GM19438 (cell line): ENCODE data around the gene DNAJB5.
"Not testable (repeated sequence)": the region's sequence is repeated elsewhere in the genome, so short reads cannot be mapped to it uniquely, and the experiment has no call there.

ENCODE experiments used
- ATAC-seq: cut with Tn5 transposase; IDR thresholded peaks from one replicate; pipeline ENCODE4 v1.9.1; 2021; ENCODE audit warnings: low read depth; ENCODE audit not compliant: unreplicated experiment

DNAJB5 gene

DNA sequence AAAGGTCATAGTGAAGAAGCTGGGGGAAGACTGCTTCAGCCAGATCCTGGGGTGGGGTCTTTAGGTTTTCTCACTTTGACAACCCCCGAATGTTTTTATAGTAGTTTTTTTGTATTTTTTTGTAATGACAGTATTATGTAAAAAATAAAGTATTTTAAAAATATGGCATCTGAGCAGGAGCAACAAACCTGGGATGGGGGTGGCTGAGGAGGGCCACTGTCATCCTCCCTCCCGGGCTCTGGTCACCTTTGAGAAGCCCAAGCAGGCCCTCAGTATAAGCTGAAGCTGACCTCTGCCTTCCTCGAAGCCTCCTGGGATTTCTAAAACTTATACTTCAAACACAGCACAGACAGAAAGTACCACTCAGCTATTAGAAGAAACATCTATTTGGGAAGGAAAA is 8.7 kb downstream of the DNAJB5 start:
- no peak for ATAC-seq

DNA sequence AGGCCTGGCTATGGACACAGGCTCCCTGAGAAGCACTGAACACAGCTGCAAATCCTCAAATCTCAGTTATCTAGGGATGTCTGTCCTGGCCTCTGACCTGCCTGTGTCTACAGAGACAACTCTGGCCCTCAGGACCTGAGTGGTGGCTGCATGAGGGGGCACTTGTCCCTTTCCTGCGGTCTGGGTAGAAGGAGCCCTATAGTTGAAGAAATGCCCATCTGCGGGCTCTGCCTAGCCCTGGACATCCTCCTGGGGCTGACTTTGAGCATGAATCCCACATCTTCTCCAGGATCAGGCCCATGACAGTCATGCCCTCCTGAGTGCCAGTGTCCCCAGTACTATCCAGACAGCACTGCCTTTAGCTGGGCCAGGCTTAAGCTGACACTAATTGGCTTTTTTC is 10.0 kb downstream of the DNAJB5 start:
- ATAC-seq = no peak

DNA sequence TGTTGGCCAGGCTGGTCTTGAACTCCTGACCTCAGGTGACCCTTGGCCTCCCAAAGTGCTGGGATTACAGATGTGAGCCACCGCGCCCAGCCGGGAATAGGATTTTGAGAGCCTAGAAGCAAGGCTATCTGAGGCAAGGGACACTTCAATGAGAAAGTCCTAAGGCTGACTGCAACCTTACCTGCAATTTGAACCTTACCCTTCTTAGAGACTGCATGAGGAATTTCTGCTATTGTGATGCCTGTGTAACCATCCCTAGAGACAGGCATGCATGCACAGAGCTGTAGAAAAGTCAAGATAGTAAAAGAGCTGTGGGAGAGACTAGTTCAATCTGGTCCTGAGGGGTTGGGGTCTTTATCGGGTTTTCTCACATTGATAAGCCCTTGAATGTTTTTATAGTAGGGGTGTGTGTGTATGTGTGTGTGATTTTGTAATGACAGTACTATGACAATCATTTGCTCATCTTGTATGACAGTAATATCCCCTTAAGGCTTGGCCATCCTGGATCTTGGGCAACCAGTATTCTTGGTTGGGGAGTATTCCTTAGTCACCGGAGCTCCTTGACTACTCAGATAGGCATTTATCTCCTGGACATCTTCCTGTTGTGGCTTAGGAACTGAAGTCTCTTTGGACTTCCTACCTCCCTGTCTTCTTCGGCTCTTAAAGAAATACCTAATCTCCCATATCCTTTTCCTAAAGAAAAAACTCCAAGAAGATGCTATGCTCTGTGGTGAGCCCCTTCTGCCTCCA is 11.2 kb downstream of the DNAJB5 start:
- ATAC-seq = no peak

DNA sequence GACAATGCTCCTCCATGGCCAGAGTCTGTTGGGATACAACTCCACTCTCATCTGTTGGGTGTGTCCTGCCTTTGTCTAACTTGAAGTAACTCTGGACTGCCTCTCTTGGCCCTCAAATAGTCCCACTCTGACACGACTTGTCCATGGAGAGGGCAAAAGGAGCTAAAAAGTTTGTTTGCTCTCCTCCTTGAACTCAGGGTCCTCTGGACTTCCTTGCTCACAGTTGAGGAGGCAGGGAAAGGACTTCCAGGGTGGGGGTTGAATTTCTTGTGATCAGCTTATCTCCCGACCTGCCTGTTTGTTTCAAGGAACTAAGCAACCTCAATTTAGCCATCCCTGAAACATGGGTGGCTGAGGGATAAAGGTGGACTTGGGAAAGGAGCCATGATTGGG is 11.7 kb downstream of the DNAJB5 start:
- ATAC-seq = no peak

DNA sequence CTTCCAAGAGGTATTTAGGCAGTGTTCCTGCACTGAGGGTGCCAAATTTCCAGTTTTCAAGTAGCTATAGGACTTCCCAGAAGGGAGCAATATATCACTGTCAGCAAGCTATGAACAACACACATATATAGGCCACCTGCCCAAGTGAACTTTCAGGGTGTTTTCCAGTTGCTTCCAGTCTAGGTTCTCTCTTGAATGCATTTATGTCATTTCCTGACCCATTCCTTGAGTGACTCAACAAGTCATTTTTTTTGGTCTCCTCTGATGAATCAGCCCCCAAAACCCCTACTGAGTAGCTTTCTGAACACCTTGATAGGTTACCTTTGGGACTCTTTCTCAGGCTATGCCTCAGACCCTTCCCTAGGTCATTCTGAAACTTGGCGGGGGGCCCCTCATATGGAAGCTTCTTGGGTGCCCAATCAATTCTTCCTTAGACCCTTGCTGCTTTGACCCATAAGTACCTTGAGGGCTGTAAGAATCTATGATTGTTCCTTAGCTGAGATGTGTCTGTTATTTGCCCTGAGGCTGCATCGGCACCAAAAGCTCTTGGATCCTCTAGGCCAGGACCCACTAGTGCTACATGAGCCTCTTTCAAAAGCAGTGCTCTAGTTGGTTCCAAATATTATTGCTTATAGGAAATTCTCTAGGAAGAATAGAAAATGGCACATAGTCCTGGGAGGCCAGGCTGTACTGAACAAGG is 12.4 kb downstream of the DNAJB5 start:
- ATAC-seq = no peak

DNA sequence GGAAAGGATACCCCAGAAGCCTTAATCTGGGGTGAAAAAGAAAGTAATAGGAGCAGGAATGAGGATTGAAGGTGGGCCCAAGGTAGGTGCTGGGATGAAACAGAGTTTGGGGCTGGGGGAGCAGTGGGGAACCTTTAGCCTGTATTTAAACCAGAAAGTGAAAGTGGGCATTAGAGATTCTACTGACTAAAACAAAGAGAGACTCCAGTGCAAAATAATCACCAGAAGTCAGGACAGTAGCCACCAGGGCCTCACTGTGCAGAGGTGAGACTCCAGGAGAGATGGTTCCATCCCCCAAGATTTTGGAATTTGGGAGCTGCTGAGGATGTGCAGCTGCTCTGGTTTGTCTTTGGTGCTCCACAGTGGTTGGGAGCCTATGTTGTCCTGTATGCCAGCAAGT is 13.1 kb downstream of the DNAJB5 start:
- no peak for ATAC-seq

DNA sequence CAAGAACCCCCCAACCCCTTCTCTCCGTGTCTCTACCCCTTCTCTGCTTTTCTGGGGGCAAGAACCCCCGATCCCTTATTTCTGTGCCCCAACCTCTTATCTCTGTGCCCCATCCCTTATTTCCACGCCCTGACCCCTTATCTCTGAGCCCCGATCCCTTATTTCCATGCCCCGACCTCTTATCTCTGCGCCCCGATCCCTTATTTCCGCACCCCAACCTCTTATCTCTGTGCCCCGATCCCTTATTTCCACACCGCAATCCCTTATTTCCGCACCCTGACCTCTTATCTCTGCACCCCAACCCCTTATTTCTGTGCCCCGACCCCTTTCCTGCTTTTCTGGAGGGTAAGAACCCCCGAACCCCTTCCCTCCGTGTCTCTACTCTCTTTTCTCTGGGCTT is 14.8 kb downstream of the DNAJB5 start:
- ATAC-seq = not testable (repeated sequence)

DNA sequence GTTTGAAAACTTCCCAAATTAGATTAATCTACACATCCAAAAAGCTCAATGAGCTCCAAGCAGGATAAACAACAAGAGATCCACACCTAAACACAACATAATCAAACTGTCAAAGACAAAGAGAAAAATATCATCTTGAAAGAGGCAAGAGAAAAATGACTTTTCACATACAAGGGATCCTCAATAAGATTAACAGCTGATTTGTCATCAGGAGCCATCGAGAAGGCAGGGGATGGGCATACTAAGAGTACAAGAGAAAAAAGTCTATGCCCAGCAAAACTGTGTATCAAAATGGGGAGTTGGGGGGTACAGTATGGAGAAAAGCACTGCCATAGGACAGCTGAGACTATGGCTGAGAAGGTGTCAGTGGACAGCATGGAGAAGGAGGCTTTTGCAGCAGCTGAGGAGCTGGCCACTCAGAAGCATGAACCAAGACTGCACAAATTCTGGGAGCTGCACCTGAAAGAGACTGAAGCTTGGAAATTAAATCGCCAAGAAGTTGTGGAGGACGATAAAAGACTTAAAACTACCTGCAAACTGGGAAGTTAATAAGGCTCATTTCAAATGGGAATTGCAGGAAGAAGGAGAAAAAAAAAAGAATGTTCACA is 20.9 kb downstream of the DNAJB5 start:
- no peak for ATAC-seq

DNA sequence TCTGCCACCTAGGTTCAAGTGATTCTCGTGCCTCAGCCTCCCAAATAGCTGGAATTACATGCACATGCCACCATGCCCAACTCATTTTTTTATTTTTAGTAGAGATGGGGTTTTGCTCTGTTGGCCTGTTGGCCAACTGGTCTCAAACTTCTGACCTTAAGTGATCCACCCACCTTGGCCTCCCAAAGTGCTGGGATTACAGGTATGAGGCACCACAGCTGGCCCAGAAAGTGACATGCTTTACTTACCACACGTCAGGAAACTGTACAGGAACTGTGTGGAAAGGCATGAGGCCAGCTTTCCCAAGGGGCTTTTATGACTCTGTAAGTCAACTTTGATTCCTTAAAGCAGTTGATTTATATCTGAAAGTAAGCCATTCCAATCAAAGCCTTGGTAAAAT is 25.0 kb downstream of the DNAJB5 start:
- no peak for ATAC-seq

DNA sequence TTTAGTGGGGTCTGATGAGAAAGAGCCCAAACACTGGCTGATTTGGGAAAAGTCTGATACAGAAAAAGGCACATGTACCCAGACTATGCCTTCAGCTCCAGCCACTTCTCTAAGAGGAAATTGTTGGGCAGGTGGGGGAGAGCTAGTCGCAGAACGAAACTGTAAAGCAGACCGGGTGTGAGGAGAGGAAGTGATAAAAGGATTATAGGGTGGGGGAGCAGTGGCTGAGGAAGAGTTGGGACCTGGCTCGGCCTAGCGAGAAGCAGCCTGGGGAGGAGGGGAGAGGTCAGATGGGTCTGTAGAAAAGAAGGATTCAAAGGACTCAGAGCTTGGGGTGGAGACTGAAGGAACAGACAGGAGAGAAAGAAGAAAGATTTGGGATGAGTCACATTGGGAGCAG is 33.9 kb downstream of the DNAJB5 start:
- not testable (repeated sequence) for ATAC-seq

DNA sequence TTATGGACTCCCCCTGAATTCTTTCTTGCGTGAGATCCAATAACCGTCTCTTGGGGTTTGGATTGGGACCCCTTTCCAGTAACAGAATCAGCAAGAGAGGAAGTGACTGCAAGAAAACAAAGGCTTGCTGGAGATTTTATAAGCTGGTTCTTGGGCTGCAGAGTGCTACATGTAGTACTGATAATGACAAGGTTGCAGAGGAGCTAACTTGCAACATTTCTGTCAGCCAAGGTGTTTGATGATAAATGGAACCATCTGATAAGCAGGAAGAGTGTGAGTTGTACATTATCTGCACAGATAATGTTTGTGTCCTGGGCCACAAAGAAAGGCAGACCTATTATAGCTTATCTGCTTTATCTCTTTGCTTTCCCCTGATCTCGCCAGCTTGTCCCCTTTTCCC is 37.1 kb downstream of the DNAJB5 start:
- no peak for ATAC-seq

DNA sequence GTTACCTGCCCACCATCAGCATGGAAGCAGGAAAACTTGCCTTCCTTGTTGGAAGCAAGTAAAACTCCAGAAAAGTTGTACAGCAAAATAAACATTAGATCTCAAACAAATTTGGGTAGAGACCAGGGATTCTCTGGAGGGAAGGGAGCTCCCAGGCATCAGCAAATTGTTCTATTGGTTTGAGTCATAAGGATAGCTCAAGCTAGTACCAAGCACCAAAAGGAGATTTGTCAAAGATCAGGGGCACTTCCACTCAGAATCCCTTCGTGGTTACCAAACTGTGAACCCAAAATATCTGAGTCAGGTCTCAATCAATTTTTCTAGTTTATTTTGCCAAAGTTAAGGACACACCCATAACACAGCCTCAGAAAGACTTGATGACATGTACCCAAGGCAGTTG is 37.8 kb downstream of the DNAJB5 start:
- no peak for ATAC-seq

DNA sequence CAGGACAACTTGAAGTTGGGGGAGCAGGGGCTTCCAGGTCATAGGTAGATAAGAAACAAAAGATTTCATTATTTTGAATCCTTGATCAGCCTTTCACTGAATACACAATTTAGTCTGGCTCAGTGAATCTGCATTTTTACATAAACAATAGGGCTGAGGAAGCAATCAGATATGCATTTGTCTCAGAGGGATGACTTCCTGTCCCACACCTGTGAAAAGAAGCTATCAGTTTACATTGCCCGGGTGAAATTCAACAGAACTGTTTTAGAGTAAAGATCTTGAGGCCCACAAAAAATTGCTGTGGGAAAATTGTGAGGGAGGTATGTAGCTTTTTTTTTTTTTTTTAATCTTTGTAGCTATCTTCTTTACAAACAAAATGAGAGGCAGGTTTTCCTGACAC is 38.3 kb downstream of the DNAJB5 start:
- no peak for ATAC-seq

DNA sequence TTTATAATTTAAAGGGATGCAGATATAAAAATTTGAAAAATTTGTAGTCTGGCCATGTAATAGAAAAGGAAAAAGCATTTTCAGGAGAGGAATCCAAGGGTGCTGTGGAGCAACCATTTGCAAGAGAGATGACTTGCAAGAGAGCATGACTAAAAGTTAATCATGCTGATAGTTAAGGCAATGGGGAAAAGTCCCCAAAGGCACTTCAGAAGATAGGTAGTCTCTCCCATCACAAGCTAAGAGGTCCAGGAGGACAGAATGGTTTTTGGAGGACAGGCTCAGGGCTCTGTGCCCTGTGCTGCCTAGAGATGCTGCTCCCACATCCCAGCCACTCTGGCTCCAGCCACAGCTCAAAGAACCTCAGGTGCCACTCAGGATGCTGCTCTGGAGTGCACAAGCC is 38.8 kb downstream of the DNAJB5 start:
- ATAC-seq = no peak

DNA sequence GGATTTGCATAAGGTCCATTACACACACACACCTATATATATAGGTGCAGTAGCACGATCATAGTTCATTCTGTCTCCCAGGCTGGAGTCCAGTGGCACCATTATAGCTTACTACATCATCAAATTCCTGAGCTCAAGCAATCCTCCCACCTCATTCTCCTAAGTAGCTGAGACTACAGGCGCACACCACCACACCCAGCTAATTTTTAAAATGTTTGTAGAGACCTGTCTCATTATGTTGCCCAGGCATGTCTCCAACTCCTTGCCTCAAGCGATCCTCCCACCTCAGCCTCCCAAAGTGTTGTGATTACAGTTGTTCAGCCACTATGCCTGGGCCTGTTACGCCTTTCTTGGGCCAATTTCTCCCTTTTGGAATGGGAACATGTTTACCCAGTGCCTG is 39.7 kb downstream of the DNAJB5 start:
- no peak for ATAC-seq

DNA sequence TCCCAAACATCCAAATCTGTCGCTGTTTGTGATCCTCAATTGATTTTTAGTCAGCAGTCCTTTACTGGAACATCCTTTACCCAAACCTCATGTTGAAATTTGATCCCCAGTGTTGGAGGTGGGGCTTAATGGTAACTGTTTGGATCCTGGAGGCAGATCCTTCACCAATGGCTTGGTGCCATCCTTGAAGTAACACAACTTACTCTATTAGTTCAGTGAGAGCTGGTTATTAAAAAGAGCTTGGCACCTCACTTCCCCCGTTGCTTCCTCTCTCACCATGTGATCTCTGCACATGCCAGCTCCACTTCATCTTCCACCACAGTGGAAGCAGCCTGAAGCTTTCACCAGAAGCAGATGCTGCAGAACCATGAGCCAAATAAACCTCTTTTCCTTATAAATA is 40.3 kb downstream of the DNAJB5 start:
- ATAC-seq = no peak

DNA sequence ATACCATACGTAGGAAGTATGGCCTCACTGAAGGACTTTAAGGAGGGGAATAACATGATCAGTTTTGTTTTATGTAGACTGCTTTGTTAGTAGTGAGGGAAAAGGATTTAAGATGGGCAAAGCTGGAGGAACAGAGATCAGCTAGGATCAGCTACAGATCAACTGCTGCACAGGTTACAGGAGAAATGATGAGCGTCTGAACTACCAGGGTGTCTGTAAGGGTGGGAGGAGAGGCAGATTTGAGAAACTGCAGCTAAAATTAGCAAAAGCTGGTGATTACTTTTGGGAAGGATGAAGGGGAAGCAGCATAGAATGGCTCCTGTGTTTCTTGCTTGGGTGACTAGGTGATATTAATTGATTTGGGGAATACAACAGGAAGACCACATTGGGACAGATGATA is 43.6 kb downstream of the DNAJB5 start:
- ATAC-seq = no peak

DNA sequence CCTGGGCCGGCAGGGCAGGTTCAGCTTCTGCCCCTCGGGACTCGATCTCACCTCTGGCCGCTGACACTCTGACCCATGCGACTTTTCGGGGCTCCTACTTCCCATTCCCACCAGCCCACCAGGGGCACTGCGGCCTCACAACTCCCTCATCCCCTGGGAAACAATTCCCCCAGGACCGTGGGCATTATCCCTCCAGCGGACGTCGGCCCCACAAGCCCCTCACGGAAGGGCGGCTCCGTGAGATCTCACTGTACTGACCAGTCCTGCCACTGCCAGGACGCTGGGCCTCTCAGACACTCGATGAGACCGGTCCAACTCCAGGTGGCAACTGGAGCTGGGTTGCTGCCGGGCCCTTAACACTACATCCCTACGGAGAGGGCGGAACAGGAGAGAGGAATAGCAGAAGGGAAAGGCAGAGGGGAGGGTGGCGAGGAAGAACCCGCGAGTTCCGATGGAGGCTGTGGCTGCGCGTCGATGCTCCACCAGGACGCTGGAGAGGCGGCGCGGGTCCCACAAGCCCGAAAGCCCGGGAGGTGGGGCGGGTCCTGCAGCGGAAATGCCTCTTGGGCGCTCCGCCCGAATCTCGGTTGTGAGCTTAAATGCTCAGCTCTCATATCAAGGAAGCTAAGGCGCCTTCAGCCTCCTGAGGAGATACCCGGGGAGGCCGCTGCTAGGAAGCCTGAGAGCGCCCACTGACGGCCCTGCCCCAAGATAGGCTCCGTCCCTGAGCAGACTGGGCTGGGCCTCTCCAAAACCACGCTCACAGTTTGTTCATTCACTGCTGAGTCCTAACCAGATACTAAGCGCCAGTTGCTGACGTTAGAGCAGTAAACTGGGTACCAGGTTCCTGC is 46.5 kb downstream of the DNAJB5 start:
- ATAC-seq = no peak

DNA sequence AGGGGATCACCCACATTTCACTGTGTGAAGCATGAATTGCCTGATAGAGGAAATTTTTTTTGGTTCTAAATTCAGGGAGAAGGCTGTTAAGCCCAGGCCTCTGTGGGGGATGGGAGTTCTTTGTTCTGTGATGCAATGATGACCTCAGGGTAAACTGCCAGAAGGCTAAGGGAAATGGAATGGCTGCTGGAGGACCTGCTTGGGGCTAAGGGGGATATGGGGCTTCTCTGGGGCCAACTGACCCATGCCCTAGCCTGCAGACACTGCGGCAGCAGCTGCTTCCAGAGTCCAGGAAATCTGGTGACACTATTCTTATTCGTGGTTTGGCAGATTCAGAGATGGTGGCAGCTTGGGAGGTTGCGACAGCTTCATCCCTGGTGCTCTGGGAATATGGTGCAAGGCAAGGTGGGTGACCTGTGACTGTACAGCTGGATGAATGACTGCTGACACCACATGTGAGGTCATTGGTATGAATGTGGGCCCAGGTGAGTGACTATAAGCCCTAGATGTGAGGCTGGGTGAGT is 52.6 kb downstream of the DNAJB5 start:
- ATAC-seq = no peak

DNA sequence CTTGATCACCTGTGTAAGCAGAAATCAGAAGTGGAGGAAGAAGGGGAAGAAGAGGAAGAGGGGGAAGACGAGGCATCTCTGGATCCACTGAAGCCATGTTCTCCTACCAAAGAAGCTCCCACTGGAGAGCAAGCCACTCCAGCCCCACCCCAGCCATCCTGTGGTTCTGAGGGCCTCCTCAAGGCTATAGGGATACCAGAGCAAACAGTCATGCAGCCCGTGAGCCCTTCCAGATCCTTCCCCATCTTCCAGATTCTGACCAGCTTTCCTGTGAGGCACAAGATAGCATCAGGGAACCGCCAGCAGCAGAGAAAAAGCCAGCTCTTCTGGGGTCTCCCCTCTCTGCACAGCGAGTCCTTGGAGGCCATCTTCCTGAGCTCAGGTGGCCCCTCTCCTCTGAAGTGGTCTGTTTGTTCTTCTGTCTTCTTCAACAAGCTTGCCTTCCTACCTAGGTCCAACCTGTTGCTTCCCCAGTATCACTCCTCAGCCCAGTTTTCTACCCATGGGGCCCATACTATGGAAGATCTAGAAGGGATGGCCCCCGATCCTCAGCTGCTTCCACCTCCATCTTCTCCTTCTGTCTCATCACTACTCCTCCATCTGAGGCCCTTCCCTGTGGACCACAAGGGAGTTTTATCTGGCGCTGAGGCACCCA is 53.5 kb downstream of the DNAJB5 start:
- ATAC-seq = no peak
